GM19455 (cell line): ENCODE measurements around the gene GRAMD2B.
"Not testable (repeated sequence)": the region's sequence is repeated elsewhere in the genome, so short reads cannot be mapped to it uniquely, and the experiment has no call there.

Experiments
- ATAC-seq: cut with Tn5 transposase; IDR thresholded peaks from one replicate; pipeline ENCODE4 v1.9.1; 2021; ENCODE audit not compliant: unreplicated experiment

Gene GRAMD2B

DNA sequence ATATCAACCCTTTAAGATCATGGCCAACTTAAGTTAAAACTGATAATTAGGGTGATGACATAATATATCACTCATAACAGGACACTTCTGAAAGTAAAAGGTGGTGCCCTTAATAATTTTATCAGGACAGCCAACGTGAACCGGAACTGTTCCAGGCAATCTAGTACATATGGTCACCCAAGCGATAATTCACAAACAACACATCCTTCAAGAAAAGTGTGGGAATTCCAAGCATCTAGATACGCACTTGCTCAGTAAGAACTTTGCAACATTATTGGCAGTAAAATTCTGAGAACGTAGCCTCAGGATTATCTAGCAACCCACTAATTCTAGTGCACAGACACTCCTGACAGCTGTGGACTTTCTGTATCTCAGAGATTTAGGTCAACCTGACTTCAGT, 86.1 kb downstream of the GRAMD2B start:
- ATAC-seq = no peak

DNA sequence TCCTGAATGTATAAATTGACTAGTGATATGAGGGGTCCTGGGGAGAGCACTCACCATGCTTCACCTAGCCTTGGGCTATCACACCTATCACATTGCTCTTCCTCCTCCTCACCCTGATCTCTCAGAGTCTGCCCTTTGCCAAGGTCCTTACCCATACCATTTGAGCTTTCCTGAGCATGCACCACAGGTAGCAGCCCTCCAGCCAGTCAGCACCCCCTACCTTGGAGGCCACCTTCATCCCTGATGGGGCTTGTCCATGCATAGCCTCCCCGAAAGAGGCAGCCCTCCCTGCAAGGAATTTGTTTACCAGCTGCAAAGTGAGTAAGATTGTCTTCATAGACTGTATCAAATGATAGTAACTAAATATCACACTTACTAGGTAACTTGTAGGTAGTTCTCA, 88.8 kb downstream of the GRAMD2B start:
- no peak for ATAC-seq

DNA sequence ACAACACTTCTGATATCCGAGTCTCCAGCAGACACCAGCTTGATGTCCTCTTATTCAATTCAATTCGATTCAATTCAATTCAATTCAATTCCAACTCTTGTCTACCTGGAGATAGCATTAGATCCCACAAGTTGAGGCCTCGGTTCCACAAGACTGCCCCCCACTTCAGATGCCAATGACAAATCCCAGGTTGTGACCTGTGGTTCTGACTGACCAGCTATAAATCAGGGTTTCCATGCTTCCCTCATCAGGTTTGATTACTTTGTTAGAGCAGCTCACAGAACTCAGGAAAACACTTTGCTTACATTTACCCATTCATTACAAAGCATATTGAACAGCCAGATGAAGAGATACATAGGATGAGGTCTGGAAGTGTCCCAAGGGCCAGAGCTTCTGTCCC, 89.2 kb downstream of the GRAMD2B start:
- ATAC-seq = no peak

DNA sequence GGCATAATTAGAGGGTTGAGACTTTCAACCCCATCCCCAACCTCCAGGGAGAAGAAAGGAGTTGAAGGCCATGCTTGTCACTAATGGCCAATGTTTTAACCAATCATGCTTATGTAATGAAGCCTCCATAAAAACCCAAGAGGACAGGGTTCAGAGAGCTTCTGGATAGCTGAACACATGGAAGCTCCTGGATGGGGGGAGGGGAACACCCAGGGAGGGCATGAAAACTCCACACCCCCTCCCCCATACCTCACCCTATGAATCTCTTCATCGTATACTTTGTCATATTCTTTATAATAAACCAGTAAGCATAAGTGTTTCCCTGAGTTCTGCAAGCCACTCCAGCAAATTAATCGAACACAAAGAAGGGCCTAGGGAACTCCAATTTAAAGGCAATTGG, 90.1 kb downstream of the GRAMD2B start:
- no peak for ATAC-seq

DNA sequence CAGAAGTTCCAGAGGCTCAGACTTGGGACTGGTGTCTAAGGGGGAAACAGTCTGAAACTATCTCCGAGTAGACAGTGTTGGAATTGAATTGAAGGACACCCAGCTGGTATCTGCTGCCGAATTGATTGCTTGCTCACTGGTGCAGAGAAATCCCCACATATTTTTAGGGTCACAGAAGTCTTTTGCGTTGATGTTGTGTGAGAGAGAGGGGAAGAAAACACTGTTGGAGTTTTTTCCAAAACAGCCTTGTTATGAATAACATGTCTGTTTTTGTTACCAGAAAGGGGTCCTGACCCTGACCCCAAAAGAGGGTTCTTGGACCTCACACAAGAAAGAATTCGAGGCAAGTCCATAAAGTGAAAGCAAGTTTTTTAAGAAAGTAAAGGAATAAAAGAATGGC, 90.5 kb downstream of the GRAMD2B start:
- no peak for ATAC-seq

DNA sequence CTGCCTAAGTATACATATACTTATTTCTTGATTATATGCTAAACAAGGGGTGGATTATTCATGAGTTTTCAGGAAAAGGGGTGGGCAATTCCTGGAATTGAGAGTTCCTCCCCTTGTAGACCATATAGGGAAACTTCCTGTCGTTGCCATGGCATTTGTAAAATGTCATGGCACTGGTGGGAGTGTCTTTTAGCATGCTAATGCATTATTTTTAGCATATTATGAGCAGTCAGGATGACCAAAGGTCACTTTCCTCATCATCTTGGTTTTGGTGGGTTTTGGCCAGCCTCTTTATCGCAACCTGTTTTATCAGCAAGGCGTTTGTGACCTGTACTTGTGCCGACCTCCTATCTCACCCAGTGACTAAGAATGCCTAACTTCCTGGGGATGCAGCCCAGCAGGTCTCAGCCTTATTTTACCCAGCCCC, 90.9 kb downstream of the GRAMD2B start:
- ATAC-seq = no peak

DNA sequence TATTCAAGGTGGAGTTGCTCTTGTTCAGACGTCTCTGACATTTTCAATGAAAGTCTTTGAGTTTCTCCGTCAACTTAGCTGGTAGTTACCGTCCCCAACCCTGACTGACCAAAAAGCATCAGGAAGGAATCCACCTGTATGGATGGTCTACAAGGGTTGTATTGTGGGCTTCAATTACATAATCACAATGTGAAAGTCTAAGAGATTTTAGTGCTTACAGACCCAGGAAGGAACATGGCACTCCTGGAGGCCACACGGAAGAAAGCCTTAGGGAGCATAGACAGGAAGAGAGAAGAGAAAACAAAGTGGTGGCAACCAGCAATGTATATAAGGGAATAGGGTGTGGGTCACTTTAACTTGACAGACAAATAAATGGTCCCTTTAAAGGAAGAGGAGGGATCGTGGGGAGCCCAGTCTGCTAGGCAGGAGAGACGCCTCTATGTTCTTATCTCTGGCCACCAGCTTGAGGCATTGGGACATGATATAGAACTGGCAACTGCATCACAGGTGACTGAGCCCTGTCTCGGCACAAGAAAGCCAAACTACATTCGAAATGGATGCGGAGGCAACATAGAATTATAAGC, 91.4 kb downstream of the GRAMD2B start:
- ATAC-seq = no peak

DNA sequence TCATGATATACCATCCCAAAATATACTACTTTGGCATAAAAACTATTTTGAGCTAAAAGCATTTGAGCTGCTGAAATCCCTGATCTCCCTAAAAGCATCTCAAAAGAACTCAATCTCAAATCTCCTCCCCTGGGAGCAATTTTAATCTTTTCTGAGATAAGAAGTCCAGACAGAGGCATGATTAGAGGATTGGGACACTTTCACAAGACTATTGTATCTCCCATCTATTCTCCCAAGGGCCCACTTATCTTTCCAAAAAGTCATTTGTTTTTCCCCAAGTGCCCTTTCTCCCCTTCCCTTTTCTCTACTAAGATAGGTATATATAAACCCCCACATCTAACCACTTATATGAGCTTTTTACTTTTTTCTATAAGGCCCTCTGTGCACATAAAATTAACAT, 92.1 kb downstream of the GRAMD2B start:
- ATAC-seq = no peak

DNA sequence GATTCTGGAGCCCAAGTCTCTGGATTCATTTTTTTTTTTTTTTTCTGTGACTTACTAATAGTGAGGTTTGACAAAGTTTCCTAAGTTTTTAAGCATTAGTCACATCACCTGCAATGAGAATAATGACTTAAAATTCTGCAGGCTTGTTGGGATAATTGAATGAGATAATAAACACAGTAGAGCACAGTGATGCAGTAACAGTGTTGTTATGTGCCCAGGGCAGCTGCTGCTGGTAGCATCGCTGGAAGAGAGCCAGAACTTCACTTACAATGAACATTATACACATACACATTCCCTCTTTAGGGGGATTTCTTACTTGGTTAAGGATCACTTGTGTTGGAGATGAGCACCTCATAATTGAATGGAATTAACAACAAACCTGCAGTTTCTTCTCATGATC, 92.9 kb downstream of the GRAMD2B start:
- ATAC-seq = no peak

DNA sequence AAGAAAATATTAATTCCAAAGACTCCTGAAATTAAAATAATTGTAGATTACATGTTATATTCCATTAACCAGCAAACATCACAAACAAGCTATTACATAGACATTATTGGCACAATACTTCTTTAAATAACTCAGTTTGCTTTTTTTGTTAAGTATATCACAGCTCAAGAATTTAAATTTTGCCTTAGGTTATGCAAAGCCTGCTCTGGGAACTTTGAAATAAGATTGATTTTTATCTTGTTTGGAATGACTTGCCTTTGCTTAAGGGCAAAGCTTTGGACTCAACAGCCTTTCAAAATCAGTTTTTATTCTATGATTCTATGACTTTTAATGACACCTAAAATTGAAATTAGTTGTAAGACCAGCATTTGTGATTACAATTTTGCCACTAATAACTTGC, 93.6 kb downstream of the GRAMD2B start:
- no peak for ATAC-seq

DNA sequence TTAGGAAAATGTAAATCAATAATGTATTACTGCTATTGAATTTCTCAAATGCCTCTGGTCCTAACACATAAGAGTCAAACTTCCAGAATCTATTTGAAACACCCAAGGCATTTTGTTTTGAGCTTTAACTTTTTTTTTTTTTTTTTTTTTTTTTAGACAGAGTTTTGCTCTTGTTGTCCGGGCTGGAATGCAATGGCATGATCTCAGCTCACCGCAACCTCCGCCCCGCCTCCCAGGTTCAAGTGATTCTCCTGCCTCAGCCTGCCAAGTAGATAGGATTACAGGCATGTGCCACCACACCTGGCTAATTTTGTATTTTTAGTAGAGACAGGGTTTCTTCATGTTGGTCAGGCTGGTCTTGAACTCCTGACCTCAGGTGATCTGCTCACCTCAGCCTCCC, 96.0 kb downstream of the GRAMD2B start:
- ATAC-seq = not testable (repeated sequence)

DNA sequence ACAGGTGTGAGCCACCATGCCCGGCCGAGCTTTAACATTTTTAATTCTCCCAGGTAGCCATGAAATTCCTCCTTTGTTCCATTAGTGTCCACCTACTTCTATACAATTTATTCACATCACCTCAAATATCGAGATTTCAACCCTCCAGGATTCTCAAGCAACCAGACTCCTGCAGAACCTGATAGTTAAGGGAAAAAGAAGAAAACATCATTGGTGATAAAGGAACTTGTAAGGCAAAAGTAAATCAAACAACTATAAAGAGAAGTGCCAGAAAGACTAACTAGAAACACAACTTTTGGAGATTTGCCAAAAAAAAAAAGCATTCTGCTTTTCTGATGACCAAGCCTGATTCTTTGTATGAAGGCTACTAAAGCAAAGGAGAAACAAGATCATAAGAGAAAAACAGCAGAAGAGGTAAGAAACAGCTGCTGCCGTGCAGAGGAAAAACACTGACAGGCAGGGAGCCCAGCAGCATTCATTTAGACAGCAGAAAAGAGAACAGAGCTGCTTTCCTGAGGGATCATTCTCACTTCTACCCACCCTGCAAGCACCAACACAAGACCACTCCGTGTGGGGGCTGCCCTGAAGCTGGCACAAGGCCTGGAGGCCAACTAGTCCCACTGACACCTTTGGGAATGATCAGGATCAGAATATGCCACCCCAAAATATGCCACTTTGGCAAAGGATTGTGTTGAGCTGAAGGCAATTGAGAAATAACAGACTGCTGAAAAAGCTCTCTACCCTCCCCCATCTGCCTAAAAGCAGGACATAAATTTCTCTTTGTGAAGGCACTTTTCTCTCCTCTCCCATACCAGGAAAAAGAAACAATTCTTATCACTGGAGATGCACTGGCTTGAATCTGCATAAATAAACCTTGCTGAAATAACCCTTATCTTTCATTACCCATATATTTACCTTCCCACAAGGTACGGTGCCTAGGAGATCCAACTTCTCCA, 96.7 kb downstream of the GRAMD2B start:
- ATAC-seq = no peak

DNA sequence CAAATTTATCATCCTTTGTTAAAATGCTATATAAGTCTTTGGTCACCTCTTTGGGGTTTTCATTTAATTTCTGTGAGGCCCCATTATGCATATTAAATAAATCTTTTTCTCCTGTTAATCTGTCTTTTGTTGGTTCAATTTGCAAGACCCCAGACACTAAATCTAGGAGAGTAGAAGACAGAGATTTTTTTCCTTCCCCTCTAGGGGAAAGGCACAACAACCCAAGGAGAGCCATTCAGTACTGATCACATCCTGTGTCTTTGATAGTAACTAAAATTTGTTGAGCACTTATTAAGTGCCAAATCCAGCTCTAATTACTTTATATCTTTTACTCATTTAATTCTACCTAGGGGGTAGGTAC, 97.4 kb downstream of the GRAMD2B start:
- ATAC-seq = no peak

DNA sequence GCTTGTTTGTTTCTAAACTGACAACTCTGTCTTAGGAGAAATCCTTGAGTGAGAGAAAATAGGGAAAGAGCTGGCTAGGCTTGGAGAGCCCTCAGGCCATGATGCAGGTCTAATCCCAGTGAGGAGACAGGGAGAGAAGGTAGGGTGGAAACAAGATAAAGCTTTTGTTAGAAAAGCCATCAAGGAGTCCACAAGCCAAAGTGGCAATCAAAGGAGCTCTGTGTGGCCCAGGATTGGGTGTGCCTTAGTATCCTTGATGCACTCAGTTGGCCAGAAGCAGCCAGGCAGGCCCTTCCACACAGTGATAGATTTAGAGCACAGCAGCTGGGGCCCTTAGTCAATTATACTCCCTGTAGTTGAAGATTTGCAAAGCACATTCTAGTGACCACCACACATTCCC, 97.9 kb downstream of the GRAMD2B start:
- ATAC-seq = no peak

DNA sequence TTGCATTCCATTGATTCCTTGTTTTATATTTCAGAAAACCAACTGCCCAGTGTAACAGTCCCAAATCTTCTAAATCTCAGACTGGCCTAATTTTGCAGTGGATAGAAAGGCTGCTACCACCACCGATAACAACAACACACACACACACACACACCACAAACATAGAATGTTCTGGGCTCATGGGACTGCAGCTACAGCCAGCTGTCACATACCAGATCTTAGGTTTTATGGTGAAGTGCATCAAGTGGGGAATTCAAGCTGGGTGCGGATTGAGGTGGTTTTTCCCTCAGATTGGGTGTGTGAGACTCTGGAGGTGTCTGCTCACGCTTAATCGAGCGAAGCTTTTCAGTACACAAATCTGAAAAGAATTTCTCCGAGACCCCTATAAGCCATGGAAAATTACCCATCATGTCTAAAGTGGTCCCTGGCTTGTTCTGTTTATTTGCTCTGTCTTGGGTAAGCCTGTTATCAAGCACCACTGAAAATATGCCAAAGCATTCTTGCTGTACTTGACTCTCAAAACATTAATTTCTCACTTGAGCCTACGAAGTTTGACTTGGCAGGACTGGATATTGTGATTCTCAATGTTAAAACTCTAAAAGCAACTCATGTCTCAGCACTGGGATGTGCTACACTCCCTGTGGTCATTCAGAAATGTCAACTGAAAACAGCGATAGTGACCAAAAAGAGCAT, 100.8 kb downstream of the GRAMD2B start:
- no peak for ATAC-seq

DNA sequence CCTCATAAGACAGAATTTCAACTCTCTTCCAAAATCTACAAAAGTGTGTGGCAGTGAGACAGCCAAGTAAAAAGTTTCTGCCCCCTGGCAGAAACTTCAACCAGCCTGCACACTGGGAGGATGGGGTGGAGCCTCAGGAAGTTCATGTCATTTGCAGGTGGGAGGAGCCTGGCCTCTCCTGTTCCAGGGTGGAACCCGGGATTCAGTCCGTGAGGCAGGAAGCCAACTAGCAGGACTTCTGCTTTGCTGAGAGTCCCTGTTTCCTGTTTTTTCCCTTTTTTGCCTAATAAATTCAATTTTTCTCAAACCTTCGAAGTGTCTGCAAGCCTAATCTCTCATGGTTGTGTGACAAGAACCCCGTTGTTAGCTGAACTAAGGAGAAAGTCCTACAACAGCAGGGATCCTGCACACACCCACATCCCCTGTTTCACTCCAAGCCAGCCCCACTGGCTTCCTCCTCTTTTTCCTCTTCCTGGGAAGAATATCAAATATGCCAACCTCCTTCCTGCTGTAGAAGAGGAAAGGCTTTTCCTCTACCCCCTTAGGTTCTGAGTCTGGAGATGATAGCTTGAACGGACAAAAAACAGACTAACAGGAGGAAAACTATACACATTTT, 102.5 kb downstream of the GRAMD2B start:
- ATAC-seq = no peak

DNA sequence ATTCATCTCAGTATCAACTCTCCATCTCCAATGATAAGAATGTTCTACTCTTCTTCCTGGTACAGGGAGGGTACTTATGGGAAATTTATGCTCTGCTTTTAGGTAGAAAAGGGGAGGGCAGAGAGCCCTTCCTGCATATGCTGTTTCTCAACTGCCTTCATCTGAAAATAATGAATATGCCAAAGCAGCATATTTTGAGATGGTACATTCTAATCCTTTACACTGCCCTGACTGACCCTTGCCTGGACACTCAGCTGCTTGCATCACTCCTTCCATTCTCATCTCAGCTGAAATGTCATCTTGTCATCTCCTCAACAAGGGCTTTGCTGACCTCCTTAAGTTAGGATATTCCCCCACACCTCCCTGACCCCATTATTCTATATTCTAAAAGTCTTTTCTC, 103.3 kb downstream of the GRAMD2B start:
- no peak for ATAC-seq

DNA sequence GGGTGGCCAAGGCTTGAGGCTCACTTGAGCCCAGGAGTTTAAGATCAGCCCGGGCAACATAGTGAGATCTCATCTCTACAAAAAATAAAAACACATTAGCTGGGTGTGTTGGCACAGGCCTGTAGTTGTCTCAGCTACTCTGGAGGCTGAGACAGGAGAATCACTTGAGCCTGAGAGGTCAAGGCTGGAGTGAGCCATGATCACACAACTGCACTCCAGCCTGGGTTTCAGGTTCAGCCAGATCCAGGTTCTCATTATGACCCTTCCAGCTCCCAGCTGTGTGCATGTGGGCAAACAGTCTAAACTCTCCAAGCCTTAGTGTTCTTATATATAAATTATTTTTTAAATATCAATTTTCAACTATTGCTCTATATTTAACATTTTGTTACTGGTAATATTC, 103.9 kb downstream of the GRAMD2B start:
- ATAC-seq = no peak

DNA sequence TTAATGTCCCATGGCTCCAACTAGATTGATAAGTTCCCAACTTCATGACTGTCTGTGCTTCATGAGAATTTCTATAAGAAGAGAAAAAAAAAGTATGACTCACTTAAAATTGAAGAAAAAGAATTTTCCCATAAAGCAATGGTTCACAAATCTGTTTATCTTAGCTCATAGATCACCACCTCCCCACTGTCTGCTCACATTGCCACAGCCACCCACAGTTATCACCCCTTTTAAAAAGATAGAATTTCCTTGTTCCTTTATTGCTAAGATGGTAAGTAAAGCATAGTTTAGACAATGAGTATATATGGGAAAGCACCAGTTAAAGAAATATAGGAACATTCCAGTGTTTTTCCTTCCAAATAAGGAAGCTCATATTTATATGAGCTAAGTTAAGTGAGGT, 104.7 kb downstream of the GRAMD2B start:
- ATAC-seq = no peak

DNA sequence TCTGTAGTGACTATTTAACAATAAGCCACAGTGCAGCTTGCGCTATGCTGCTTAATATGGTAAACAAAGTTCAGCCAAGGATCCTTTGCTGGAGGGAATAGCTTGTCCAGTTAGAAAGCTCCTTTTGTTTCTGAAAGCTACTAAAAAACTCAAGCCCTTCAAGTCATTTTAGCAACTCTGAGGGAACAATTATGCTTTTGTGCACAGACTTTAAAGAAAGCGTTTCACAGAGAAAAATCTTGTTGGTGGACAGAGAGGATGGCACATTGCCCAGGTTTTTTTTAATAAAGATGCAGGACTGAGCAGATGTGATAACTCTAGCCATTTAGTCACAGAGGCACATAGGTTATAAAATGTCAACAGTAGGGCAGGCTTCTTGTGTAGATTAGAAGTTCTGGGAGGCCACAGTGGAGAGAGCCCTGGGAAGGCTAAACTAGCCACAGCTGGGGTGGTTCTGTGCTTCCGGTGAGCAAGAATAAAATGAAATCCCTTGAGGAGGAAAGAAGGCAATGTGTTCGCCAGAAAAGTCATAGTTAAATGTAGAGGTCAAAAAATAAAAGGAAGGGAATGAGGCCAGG, 108.4 kb downstream of the GRAMD2B start:
- ATAC-seq = no peak

DNA sequence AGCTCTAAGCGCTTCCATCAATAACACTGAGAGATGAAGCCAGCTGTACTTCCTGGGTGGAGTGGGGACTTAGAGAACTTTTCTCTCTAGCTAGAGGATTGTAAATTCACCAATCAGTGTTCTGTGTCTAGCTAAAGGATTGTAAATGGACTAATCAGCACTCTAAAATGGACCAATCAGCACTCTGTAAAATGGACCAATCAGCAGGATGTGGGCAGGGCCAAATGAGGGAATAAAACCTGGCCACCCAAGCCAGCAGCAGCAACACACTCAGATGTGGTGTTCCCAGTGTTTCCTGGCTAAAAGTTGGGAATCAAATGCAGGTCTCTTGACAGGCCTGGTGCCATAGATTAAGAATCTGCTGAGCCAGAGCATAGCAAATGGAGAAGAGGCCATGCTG, 111.3 kb downstream of the GRAMD2B start:
- ATAC-seq = no peak
